K562 (cell line): ENCODE results near the gene CEBPZ. TPM values are rescaled to one million over a fixed set of nuclear protein-coding genes. Genes with fewer than 3 reads are reported as not detected.

Experiments used
- BRF1 ChIP-seq: IDR thresholded peaks from 3 replicates; pipeline ENCODE4 v1.6.1; 2011; ENCODE audit warnings: borderline replicate concordance, mild to moderate bottlenecking; ENCODE audit not compliant: insufficient read length; ENCODE audit errors: extremely low read depth
- CBFA2T2 ChIP-seq: fragments of 450-650 bp; conservative IDR thresholded peaks from 2 replicates; pipeline ENCODE4 v1.6.1; 2017; ENCODE audit warnings: mild to moderate bottlenecking
- E2F4 ChIP-seq: sonication (generic); formaldehyde crosslinking; IDR thresholded peaks from 2 replicates; pipeline ENCODE4 v1.8.0; 2022; ENCODE audit warnings: mild to moderate bottlenecking, low read depth, missing genetic modification reagents
- ELF1 ChIP-seq: fragments of 200-800 bp; sonication (Bioruptor generic); IDR thresholded peaks from 2 replicates; pipeline ENCODE4 v1.6.1; 2016; ENCODE audit warnings: missing genetic modification characterization, missing compliant biosample characterization
- EP400 ChIP-seq: fragments of 450-650 bp; IDR thresholded peaks from 2 replicates; pipeline ENCODE4 v1.6.1; 2017; ENCODE audit warnings: antibody characterized with exemption, mild to moderate bottlenecking, moderate library complexity
- GATA2 ChIP-seq: sonication (generic); formaldehyde crosslinking; IDR thresholded peaks from 2 replicates; pipeline ENCODE4 v1.4.0; 2020; ENCODE audit warnings: mild to moderate bottlenecking, missing genetic modification reagents
- MAX ChIP-seq: sonication (generic); formaldehyde crosslinking; IDR thresholded peaks from 2 replicates; pipeline ENCODE4 v1.9.0; 2022; ENCODE audit warnings: mild to moderate bottlenecking, missing genetic modification reagents
- MXD1 ChIP-seq: fragments of 250-450 bp; sonication (Bioruptor Pico); IDR thresholded peaks from 2 replicates; pipeline ENCODE4 v1.8.0; 2021; ENCODE audit warnings: borderline replicate concordance, mild to moderate bottlenecking, moderate library complexity; ENCODE audit not compliant: poor library complexity, severe bottlenecking
- NELFE ChIP-seq: IDR thresholded peaks from 2 replicates; pipeline ENCODE4 v1.6.1; 2011; ENCODE audit warnings: mild to moderate bottlenecking; ENCODE audit not compliant: insufficient read depth, insufficient read length
- NKRF ChIP-seq: fragments of 450-650 bp; IDR thresholded peaks from 2 replicates; pipeline ENCODE4 v1.6.1; 2016; ENCODE audit warnings: borderline replicate concordance
- TAF1 ChIP-seq: IDR thresholded peaks from 2 replicates; pipeline ENCODE4 v1.6.1; 2011; ENCODE audit warnings: mild to moderate bottlenecking, low read length, moderate library complexity; ENCODE audit not compliant: insufficient read depth, control insufficient read depth, severe bottlenecking; ENCODE audit errors: extremely low read depth
- TAF7 ChIP-seq: fragments of 450-650 bp; IDR thresholded peaks from 2 replicates; pipeline ENCODE4 v1.6.1; 2016; ENCODE audit warnings: missing genetic modification characterization, missing compliant biosample characterization
- ZEB2 ChIP-seq: fragments of 450-650 bp; IDR thresholded peaks from 2 replicates; pipeline ENCODE4 v1.6.1; 2016
- ZFP91 ChIP-seq: sonication (generic); formaldehyde crosslinking; IDR thresholded peaks from 2 replicates; pipeline ENCODE4 v1.8.0; 2022; ENCODE audit warnings: mild to moderate bottlenecking, missing genetic modification reagents
- ZNF354B ChIP-seq: fragments of 250-450 bp; sonication (Bioruptor Pico); IDR thresholded peaks from 2 replicates; pipeline ENCODE4 v1.4.0; 2020
- ZNF592 ChIP-seq: fragments of 450-650 bp; IDR thresholded peaks from 2 replicates; pipeline ENCODE4 v1.6.1; 2017; ENCODE audit warnings: antibody characterized with exemption, mild to moderate bottlenecking
- polyA plus RNA-seq, 8 experiments: library from polyadenylated mRNA; depleted of rRNA in 4 of 8; stranded (reverse) in 5 of 8; unstranded in 3 of 8; fragments of >200 nt; fragmentation: Nextera tagmentation in 2 of 8; fragmentation: Illumina TruSeq in 1 of 8; extraction: Ambion mirVana in 2 of 8; extraction: Trizol in 1 of 8; gene quantifications; 2 replicates each; pipeline versions ENCODE4 v1.2.1 to v1.2.3, GENCODE V29; 2011 to 2014; ENCODE audit warnings: inconsistent platforms in 1 of 8, missing spikeins in 1 of 8
- total RNA-seq, 7 experiments: library from RNA; depleted of rRNA in 6 of 7; stranded (reverse); fragments of >200 nt in 6 of 7; fragmentation: Illumina TruSeq in 2 of 7; extraction: Trizol in 2 of 7; gene quantifications; 2 replicates each; pipeline versions ENCODE4 v1.2.1 to v1.2.3, GENCODE V29; 2011 to 2021; ENCODE audit warnings: low replicate concordance in 1 of 7

Gene CEBPZ
- total and polyA plus RNA-seq, 9 of the 15 experiments (the other 6 are each of a cell fraction or from before 2014, with no cell fraction given): 49.7 to 160 (median 82.8) TPM

GRCh38 chr2:37196320-37197195 lies 34.8 kb downstream of the CEBPZ start, which contains the start of gene CEBPZOS (continued):
- TF ChIP-seq ZEB2 (0 out of 2 replicates have a peak, but pooled peaks have one; percentile 26), EP400 (peak; percentile 81), CBFA2T2 (no peak), NELFE (no peak), ZFP91 (CRISPR knock-in tag) (0 out of 2 replicates have a peak, but pooled peaks have one; percentile 34), MXD1 (CRISPR knock-in tag) (no peak), ZNF354B (CRISPR knock-in tag) (no peak), GATA2 (CRISPR knock-in tag) (no peak), BRF1 (no peak), ELF1 (tag) (0 out of 2 replicates have a peak, but pooled peaks have one; percentile 48), TAF1 (peak; percentile 75), TAF7 (tag) (peak; percentile 40; the same call in 1 of the 2 replicates), MAX (CRISPR knock-in tag) (peak; percentile 90), NKRF (peak; percentile 50; the same call in 1 of the 2 replicates), E2F4 (CRISPR knock-in tag) (peak; percentile 78), ZNF592 (peak; percentile 70)
